Mesenchymal stem cell (in vitro differentiated cells and primary cell): ENCODE results near the gene C3.

ENCODE experiments used
- DNase-seq: peaks from one replicate; pipeline ENCODE4 v3.0.0-alpha.2; 2013
- H2AFZ ChIP-seq: one replicate; pipeline ENCODE4 v1.6.1; 2013; ENCODE audit warnings: low read depth, mild to moderate bottlenecking, control low read depth, inconsistent platforms, low read length, moderate library complexity
- H2AK5ac ChIP-seq: 2 replicates; pipeline ENCODE4 v1.6.1; 2013; ENCODE audit warnings: low read length, moderate library complexity, mild to moderate bottlenecking, inconsistent platforms; ENCODE audit not compliant: severe bottlenecking
- H2BK120ac ChIP-seq: one replicate; pipeline ENCODE4 v1.6.1; 2013; ENCODE audit warnings: low read depth, mild to moderate bottlenecking, inconsistent platforms, low read length, moderate library complexity
- H2BK12ac ChIP-seq, 2 experiments: one replicate each; pipeline ENCODE4 v1.6.1; 2013; ENCODE audit warnings: inconsistent platforms in 2 of 2, low read length in 2 of 2, mild to moderate bottlenecking in 2 of 2, moderate library complexity in 2 of 2, control low read depth in 1 of 2
- H2BK15ac ChIP-seq: one replicate; pipeline ENCODE4 v1.6.1; 2013; ENCODE audit warnings: mild to moderate bottlenecking, low read depth, inconsistent platforms; ENCODE audit not compliant: poor library complexity, severe bottlenecking
- H2BK5ac ChIP-seq: 2 replicates; pipeline ENCODE4 v1.6.1; 2013; ENCODE audit warnings: low read depth, mild to moderate bottlenecking, low read length, control low read depth, inconsistent platforms; ENCODE audit not compliant: poor library complexity, severe bottlenecking
- H3K14ac ChIP-seq, 2 experiments: one replicate each; pipeline ENCODE4 v1.6.1; 2013; ENCODE audit warnings: inconsistent platforms in 2 of 2, low read length in 2 of 2, control low read depth in 1 of 2, mild to moderate bottlenecking in 1 of 2, moderate library complexity in 1 of 2
- H3K18ac ChIP-seq, 2 experiments: one replicate each; pipeline ENCODE4 v1.6.1; 2013; ENCODE audit warnings: inconsistent platforms in 2 of 2, low read length in 2 of 2, control low read depth in 1 of 2, low read depth in 1 of 2, mild to moderate bottlenecking in 1 of 2
- H3K23ac ChIP-seq, 2 experiments: one replicate each; pipeline ENCODE4 v1.6.1; 2013; ENCODE audit warnings: inconsistent platforms in 2 of 2, low read length in 2 of 2, mild to moderate bottlenecking in 2 of 2, moderate library complexity in 2 of 2, control low read depth in 1 of 2
- H3K27ac ChIP-seq: 2 replicates; pipeline ENCODE4 v1.5.1; 2013; ENCODE audit warnings: mild to moderate bottlenecking, moderate library complexity, low read length, control low read depth, inconsistent platforms; ENCODE audit not compliant: poor library complexity, severe bottlenecking
- H3K27me3 ChIP-seq, 2 experiments: 2 replicates each; pipeline versions ENCODE4 v1.6.1 to v1.7.0; 2013; ENCODE audit warnings: low read length in 2 of 2, mild to moderate bottlenecking in 2 of 2, moderate library complexity in 2 of 2, control low read depth in 1 of 2, inconsistent platforms in 1 of 2; ENCODE audit not compliant: control insufficient read depth in 1 of 2, insufficient read depth in 1 of 2
- H3K36me3 ChIP-seq, 2 experiments: 2 replicates each; pipeline versions ENCODE4 v1.6.1 to v1.7.0; 2013; ENCODE audit warnings: low read length in 2 of 2, control low read depth in 1 of 2, inconsistent platforms in 1 of 2, low read depth in 1 of 2, mild to moderate bottlenecking in 1 of 2; ENCODE audit not compliant: insufficient read depth in 2 of 2, control insufficient read depth in 1 of 2
- H3K4ac ChIP-seq, 2 experiments: one replicate each; pipeline ENCODE4 v1.6.1; 2013; ENCODE audit warnings: inconsistent platforms in 2 of 2, low read length in 2 of 2, mild to moderate bottlenecking in 2 of 2, moderate library complexity in 2 of 2, control low read depth in 1 of 2, low read depth in 1 of 2
- H3K4me1 ChIP-seq: 2 replicates; pipeline ENCODE4 v1.6.1; 2013; ENCODE audit warnings: low read depth, low read length, control low read depth; ENCODE audit not compliant: control insufficient read depth, insufficient read depth
- H3K4me2 ChIP-seq: 2 replicates; pipeline ENCODE4 v1.6.1; 2013; ENCODE audit warnings: low read length, mild to moderate bottlenecking, inconsistent platforms; ENCODE audit not compliant: poor library complexity, severe bottlenecking
- H3K4me3 ChIP-seq, 2 experiments: 2 replicates each; pipeline versions ENCODE4 v1.5.1 to v1.7.0; 2013; ENCODE audit warnings: low read length in 2 of 2, mild to moderate bottlenecking in 2 of 2, control low read depth in 1 of 2, low read depth in 1 of 2; ENCODE audit not compliant: insufficient read depth in 1 of 2
- H3K79me1 ChIP-seq: replicated peaks from 2 replicates; pipeline ENCODE4 v1.6.1; 2013; ENCODE audit warnings: mild to moderate bottlenecking, control low read depth, low read length, inconsistent platforms; ENCODE audit not compliant: poor library complexity, severe bottlenecking
- H3K9ac ChIP-seq: 2 replicates; pipeline ENCODE4 v1.7.0; 2013; ENCODE audit warnings: mild to moderate bottlenecking, low read length, moderate library complexity
- H3K9me3 ChIP-seq: 2 replicates; pipeline ENCODE4 v1.7.0; 2013; ENCODE audit warnings: mild to moderate bottlenecking, low read length; ENCODE audit not compliant: control insufficient read depth
- H4K8ac ChIP-seq: one replicate; pipeline ENCODE4 v1.6.1; 2013; ENCODE audit warnings: inconsistent platforms, mild to moderate bottlenecking, low read length, moderate library complexity
- H4K91ac ChIP-seq: one replicate; pipeline ENCODE4 v1.6.1; 2013; ENCODE audit warnings: mild to moderate bottlenecking, low read length, inconsistent platforms
- WGBS: methylation state at CpG from one replicate; pipeline ENCODE4 v1.1.7; 2013; ENCODE audit warnings: mixed read lengths; 5-methylcytosine and 5-hydroxymethylcytosine counted together

The C3 gene

GRCh38 chr19:6733338-6734095 lies 13.1 kb upstream of the C3 start:
- DNase-seq = no peak
- H3K4me1 ChIP-seq = peaks cover 32% of the 10 kb centered on the region
- H3K4ac ChIP-seq = no peak overlapping the region
- no peaks in the 10 kb centered on the region for H3K27me3 ChIP-seq
- no peak overlapping the region for H2BK15ac ChIP-seq
- no peak overlapping the region for H4K8ac ChIP-seq
- H3K18ac ChIP-seq = no peak overlapping the region
- H3K4me2 ChIP-seq = no peak overlapping the region
- no peak overlapping the region for H2BK120ac ChIP-seq
- H3K23ac ChIP-seq = no peak overlapping the region
- no peak overlapping the region for H2AFZ ChIP-seq
- WGBS = 93% methylated on average over 29 of the region's 29 CpGs
- no peak overlapping the region for H2BK12ac ChIP-seq
- H2BK5ac ChIP-seq = no peak overlapping the region
- H3K9ac ChIP-seq = no peak overlapping the region
- peaks cover 27% of the 10 kb centered on the region for H3K79me1 ChIP-seq
- no peak overlapping the region for H4K91ac ChIP-seq
- H3K9me3 ChIP-seq = no peaks in the 10 kb centered on the region
- H3K4me3 ChIP-seq = no peak overlapping the region
- H3K36me3 ChIP-seq = peaks cover 40 to 53% of the 10 kb centered on the region in 2 experiments
- no peak overlapping the region for H3K14ac ChIP-seq
- H3K27ac ChIP-seq = no peak overlapping the region
- H2AK5ac ChIP-seq = no peak overlapping the region

DNA sequence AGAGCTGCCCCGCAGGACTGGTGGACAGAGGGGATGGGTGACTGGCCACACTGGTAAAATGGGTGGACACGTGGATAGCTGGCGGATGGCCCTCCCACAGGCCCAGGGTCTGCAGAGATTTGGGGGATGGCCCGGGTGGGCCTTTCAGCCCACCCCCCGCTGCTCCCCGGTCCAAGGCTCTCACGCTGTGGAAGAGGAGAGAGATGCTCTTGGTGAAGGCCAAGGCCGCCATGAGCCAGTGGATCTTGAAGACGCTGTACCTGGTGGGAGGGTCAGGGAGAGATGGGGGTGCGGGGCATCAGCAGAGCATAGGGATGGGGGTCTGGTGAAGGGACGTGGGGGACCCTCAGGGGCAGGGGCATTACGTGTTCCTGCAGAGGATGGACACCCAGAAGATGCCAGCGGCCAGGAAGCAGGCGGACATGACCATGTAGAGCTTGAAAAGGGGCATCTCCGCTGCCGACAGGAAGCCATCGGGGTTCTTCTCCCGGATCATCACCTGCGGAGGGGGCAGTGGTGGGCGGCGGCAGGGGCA lies 12.4 kb upstream of the C3 start:
- Histone ChIP-seq H3K79me1 (peaks cover 27% of the 10 kb centered on the region), H3K18ac (no peak overlapping the region), H3K9me3 (no peaks in the 10 kb centered on the region), H3K4ac (no peak overlapping the region), H2BK15ac (no peak overlapping the region), H3K4me3 (no peak overlapping the region), H4K91ac (no peak overlapping the region), H3K27me3 (no peaks in the 10 kb centered on the region), H2BK12ac (no peak overlapping the region), H2AFZ (no peak overlapping the region), H3K4me1 (peaks cover 30% of the 10 kb centered on the region), H2BK120ac (no peak overlapping the region), H3K36me3 (peaks cover 40 to 53% of the 10 kb centered on the region in 2 experiments), H4K8ac (no peak overlapping the region), H3K23ac (no peak overlapping the region), H3K4me2 (no peak overlapping the region), H2AK5ac (no peak overlapping the region), H3K9ac (no peak overlapping the region), H3K27ac (no peak overlapping the region), H3K14ac (no peak overlapping the region), H2BK5ac (no peak overlapping the region)
- WGBS = 98% methylated on average over 21 of the region's 21 CpGs
- no peak for DNase-seq

GRCh38 chr19:6731822-6732221 lies 11.4 kb upstream of the C3 start:
- Histone ChIP-seq H3K18ac (no peak overlapping the region), H2BK120ac (no peak overlapping the region), H3K27ac (no peak overlapping the region), H3K23ac (no peak overlapping the region), H3K9me3 (no peaks in the 10 kb centered on the region), H2BK5ac (no peak overlapping the region), H2BK12ac (no peak overlapping the region), H3K4me3 (no peak overlapping the region), H3K27me3 (no peaks in the 10 kb centered on the region), H2AK5ac (no peak overlapping the region), H4K8ac (no peak overlapping the region), H2BK15ac (no peak overlapping the region), H3K4me1 (peaks cover 29% of the 10 kb centered on the region), H3K14ac (no peak overlapping the region), H3K36me3 (peaks cover 40 to 53% of the 10 kb centered on the region in 2 experiments), H4K91ac (peak overlapping the region; percentile 49), H3K79me1 (peaks cover 26% of the 10 kb centered on the region), H3K4ac (no peak overlapping the region), H3K4me2 (no peak overlapping the region), H2AFZ (no peak overlapping the region), H3K9ac (no peak overlapping the region)
- WGBS = 94% methylated on average over 22 of the region's 22 CpGs
- DNase-seq = no peak

DNA sequence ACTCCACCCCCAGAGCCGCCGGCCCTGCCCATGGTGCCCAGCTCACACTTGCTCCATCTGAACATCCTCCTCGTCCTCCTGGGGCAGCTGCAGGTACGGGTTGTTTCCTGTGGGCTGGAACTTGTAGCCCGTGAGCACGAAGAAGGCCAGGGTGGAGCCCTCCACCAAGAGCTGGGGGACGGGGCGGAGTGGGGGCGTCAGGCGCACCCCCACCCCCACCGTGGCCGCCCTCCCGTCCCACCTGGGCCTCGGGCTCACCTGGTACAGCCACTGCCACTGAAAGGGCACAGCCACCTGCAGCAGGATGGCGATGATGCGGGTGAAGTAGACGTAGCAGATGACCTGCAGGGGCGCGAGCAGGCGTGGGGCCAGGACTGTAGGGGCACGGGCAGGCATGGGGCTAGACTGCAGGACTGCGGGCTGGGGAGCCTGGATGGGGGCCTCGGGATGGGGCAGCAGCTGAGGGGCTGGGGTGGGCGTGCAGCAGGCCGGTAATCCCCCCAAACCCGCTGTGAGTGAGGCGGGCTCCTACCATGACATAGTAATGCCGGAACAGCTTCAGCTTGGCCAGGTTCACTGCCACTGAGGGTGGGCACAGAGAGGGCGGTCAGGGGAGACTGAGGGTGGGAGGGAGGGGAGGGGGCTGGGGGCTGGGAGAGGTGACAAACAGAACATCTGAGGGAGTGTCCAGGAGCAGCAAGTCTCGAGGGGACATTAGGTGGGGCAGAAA lies 10.7 kb upstream of the C3 start:
- no peak overlapping the region for H4K8ac ChIP-seq
- H3K27ac ChIP-seq = no peak overlapping the region
- H2BK120ac ChIP-seq = no peak overlapping the region
- H3K27me3 ChIP-seq = no peaks in the 10 kb centered on the region
- H3K18ac ChIP-seq = no peak overlapping the region
- peaks cover 40 to 53% of the 10 kb centered on the region in 2 experiments for H3K36me3 ChIP-seq
- peaks cover 23% of the 10 kb centered on the region for H3K79me1 ChIP-seq
- no peak overlapping the region for H3K14ac ChIP-seq
- H2BK15ac ChIP-seq = no peak overlapping the region
- DNase-seq = no peak
- peaks cover 25% of the 10 kb centered on the region for H3K4me1 ChIP-seq
- no peak overlapping the region for H3K4me2 ChIP-seq
- WGBS = 95% methylated on average over 30 of the region's 30 CpGs
- no peak overlapping the region for H3K23ac ChIP-seq
- no peak overlapping the region for H2BK12ac ChIP-seq
- no peak overlapping the region for H3K4me3 ChIP-seq
- no peak overlapping the region for H2AK5ac ChIP-seq
- no peak overlapping the region for H3K4ac ChIP-seq
- no peak overlapping the region for H3K9ac ChIP-seq
- no peaks in the 10 kb centered on the region for H3K9me3 ChIP-seq
- H4K91ac ChIP-seq = no peak overlapping the region
- H2BK5ac ChIP-seq = no peak overlapping the region
- H2AFZ ChIP-seq = no peak overlapping the region
